ENCODE measurements around the gene NT5DC3. TPM values are rescaled to one million over a fixed set of nuclear protein-coding genes. Genes with fewer than 3 reads are reported as not detected.

Gene NT5DC3
- total RNA-seq, 1 donor from 2014 or later, result 4.7 TPM

DNA sequence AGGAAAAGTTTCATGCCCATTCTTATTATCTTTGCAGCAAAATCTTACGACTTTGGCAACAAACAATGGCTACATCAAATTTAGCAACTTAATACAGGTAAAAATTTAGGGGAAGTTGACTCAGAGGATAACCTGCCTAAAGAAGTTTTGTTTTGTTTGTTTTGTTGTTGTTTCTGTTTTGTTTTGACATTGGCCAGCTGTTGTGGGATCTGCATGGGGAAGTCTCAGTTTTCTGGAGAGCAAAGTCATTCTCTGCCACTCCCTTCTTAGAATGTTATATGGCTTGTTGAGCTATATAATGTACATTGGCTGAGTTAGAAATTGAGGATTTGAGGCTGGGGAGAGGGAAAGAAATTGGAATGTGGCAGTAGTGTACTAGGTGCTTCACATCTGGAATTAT is 109.5 kb downstream of the NT5DC3 start:
- DNase-seq (ENCODE audit: low spot score), result no peak
- intact Hi-C loops (cut with DNase I), result no loop called here

- DNase-seq (ENCODE audit: low spot score), result no peak
- intact Hi-C loops (cut with DNase I), result no loop called here
Measured at GRCh38 chr12:103729499-103729898, 111.5 kb downstream of the NT5DC3 start.

- intact Hi-C loops (cut with DNase I), result no loop called here
- DNase-seq (ENCODE audit: low spot score), result no peak
Measured at GRCh38 chr12:103728323-103728722, 112.7 kb downstream of the NT5DC3 start.

GRCh38 chr12:103727638-103728037 is 113.4 kb downstream of the NT5DC3 start:
- no peak for DNase-seq (ENCODE audit: low spot score)
- intact Hi-C loops (cut with DNase I), result no loop called here

DNA sequence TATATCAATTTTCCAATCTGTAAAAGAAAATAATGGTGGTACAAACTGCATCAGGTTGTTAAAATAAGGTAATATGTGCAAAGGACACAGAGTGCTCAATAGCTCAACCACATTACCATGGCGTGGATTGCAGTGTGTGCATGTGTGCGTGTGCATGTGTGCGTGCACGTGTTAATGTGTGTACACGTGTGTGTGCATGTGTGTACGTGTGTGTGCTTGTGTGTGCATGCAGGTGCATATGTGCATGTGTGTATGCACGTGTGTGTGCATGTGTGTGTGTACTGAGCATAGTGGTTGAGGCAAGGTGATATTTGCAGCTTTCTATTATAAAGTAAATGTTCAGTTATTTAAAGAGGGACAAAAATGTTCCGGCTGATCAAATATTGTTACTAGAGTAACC is 115.6 kb downstream of the NT5DC3 start:
- intact Hi-C loops (cut with DNase I), result no loop called here
- no peak for DNase-seq (ENCODE audit: low spot score)

Other genes with a start within 250 kb of the NT5DC3 start
- gene HSP90B1, start 89.2 kb upstream of the NT5DC3 start, total RNA-seq, result 433 TPM
- 13.0 TPM for gene TDG, start 124.6 kb upstream of the NT5DC3 start, total RNA-seq
- 5.5 TPM for gene GLT8D2, start 209.0 kb upstream of the NT5DC3 start, total RNA-seq
- 14.4 TPM for gene HCFC2, start 223.3 kb upstream of the NT5DC3 start, total RNA-seq